ES-I3 (cell line): Measurements from ENCODE around the gene C11orf86.

Experiments
- H3K36me3 ChIP-seq: 2 replicates; pipeline ENCODE4 v1.6.1; 2013; ENCODE audit warnings: mild to moderate bottlenecking, low read length, control low read depth, moderate library complexity; ENCODE audit not compliant: insufficient read depth
- H3K4me1 ChIP-seq: 2 replicates; pipeline ENCODE4 v1.6.1; 2013; ENCODE audit warnings: mild to moderate bottlenecking, control low read depth, low read length; ENCODE audit not compliant: insufficient read depth
- H3K9ac ChIP-seq: 2 replicates; pipeline ENCODE4 v1.6.1; 2013; ENCODE audit warnings: low read depth, mild to moderate bottlenecking, low read length, moderate library complexity
- H3K9me3 ChIP-seq: 2 replicates; pipeline ENCODE4 v1.6.1; 2013; ENCODE audit warnings: mild to moderate bottlenecking, low read length, moderate library complexity; ENCODE audit not compliant: control insufficient read depth, insufficient read depth

C11orf86 gene

DNA sequence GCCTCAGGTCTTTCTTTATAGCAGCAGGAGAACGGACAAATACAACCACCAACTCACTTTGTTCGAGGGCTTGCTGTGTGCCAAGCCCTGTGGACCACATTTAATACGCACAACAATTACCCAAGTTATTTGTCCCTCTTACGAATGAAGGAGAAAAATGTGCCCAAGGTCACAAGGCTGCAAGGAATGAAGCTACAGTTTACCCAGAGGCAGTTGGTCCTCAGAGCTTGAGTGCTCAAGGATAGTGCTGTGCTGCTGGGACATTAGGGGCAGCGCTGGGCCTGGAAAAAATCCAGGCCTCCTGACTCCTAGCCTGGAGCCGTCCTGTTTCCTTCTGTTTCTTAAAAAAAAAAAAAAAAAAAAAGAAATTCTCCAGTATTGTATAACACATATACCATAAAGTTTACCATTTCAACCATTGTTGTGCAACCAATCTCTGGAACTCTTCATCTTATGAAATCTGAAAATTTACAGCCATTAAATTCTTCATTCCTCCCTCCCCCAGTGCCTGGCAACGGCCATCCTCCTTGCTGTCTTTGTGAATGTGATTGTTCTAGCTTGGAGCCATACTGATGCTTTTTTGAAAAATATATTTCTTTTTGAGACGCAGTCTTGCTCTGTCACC lies 1.0 kb upstream of the C11orf86 start:
- H3K36me3 ChIP-seq, result no peaks in the 10 kb centered on the region
- H3K4me1 ChIP-seq, result peaks cover 12% of the 10 kb centered on the region
- H3K9ac ChIP-seq, result no peak overlapping the region
- peaks cover 9% of the 10 kb centered on the region for H3K9me3 ChIP-seq

GRCh38 chr11:66975405-66976027 lies 412 bp downstream of the C11orf86 start:
- Histone ChIP-seq H3K9ac (no peak overlapping the region), H3K9me3 (peaks cover 9% of the 10 kb centered on the region), H3K4me1 (peaks cover 12% of the 10 kb centered on the region), H3K36me3 (no peaks in the 10 kb centered on the region)

DNA sequence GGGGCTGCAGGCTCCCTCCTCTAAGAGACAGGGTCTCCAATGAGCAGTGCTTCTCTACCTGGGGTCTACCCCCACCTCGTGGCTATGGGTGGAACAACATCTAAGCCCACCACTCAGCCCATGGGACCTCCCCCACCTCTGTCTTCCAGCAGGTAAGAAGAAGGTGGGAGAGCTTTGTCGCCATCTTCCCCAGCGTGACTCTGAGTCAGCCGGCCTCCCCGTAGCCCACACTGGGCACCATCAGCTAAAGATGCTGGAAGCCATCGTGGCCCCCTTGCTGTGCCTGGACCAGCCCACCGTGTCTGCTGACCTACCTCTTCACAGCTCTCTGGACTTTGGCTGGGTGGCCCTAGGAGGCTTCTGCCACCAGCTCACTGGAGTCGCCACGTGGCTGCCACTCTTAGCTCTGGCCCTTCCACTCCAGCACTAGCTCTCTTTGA lies 944 bp downstream of the C11orf86 start:
- Histone ChIP-seq H3K36me3 (no peaks in the 10 kb centered on the region), H3K4me1 (peaks cover 12% of the 10 kb centered on the region), H3K9me3 (peaks cover 9% of the 10 kb centered on the region), H3K9ac (no peak overlapping the region)

DNA sequence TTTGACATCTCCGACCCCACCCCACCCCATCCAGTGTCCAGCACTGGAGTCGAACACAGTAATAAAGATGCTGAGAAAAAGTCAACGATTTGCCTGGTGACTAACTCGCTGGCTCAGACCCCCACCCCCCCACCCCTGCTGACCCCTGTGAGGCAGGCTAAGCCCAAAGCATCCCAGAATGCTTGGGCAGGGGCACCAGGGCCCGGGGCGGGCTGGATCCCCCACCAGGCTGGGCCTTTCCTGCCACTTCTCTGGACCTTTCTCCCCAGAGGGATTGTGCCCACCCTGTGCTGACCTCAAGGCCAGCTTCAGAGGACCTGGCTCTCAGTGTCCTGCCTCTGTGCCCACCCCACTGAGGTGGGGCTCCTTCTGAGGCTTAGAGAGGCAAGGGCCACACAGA lies 1.8 kb downstream of the C11orf86 start:
- Histone ChIP-seq H3K9ac (no peak overlapping the region), H3K36me3 (no peaks in the 10 kb centered on the region), H3K9me3 (peaks cover 9% of the 10 kb centered on the region), H3K4me1 (peaks cover 12% of the 10 kb centered on the region)

- peaks cover 12% of the 10 kb centered on the region for H3K4me1 ChIP-seq
- H3K36me3 ChIP-seq, result no peaks in the 10 kb centered on the region
- H3K9me3 ChIP-seq, result peaks cover 9% of the 10 kb centered on the region
- H3K9ac ChIP-seq, result no peak overlapping the region
These were observed 3.1 kb downstream of the C11orf86 start for GRCh38 chr11:66978229-66978628.

DNA sequence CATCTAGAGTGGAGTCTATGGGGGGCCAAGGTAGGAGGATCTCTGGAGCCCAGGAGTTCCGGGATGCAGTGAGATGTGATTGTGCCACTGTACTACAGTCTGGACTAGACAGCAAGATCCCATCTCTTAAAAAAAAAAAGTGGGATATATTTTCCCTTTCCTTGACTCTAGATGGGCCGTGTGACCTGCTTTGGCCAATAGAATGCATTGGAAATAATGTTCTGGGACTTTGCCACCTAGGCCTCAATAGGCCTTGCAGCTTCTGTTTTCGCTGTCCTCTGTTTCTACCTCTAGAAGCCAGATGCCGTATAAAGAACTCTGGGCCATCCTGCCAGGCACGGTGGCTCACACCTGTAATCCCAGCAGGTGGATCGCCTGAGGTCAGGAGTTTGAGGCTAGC lies 3.6 kb downstream of the C11orf86 start:
- peaks cover 9% of the 10 kb centered on the region for H3K9me3 ChIP-seq
- H3K9ac ChIP-seq, result no peak overlapping the region
- H3K4me1 ChIP-seq, result peaks cover 12% of the 10 kb centered on the region
- H3K36me3 ChIP-seq, result no peaks in the 10 kb centered on the region

DNA sequence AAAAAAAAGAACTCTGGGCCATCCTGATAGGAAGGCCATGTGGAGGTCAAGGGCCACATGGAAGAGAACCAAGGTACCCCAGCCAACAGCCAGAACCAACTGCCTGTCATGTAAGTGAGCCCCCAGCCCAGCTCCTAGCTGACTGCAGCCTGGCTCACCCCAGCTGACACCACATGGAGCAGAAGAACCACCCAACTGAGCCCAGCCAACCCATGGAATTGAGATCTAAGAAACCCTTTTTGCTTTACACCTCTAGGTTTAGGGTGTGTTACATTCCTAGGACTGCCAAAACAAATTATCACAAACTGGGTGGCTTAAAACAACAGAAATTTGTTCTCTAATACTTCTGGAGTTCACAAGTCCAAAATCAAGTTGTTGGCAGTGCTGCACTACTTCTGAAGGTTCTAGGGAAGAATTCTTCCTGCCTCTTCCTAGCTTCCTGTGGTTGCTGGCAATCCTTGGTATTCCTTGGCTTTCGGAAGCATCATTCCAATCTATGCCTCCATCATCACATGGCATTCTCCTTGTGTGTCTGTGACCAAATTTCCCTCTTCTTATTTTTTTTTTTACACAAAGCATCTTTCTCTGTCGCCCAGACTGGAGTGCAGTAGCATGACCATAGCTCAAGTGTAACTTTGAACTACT lies 4.4 kb downstream of the C11orf86 start:
- peaks cover 6% of the 10 kb centered on the region; the same call in 1 of the 2 replicates for H3K4me1 ChIP-seq
- H3K9ac ChIP-seq, result no peak overlapping the region
- peaks cover 9% of the 10 kb centered on the region for H3K9me3 ChIP-seq
- no peaks in the 10 kb centered on the region for H3K36me3 ChIP-seq

DNA sequence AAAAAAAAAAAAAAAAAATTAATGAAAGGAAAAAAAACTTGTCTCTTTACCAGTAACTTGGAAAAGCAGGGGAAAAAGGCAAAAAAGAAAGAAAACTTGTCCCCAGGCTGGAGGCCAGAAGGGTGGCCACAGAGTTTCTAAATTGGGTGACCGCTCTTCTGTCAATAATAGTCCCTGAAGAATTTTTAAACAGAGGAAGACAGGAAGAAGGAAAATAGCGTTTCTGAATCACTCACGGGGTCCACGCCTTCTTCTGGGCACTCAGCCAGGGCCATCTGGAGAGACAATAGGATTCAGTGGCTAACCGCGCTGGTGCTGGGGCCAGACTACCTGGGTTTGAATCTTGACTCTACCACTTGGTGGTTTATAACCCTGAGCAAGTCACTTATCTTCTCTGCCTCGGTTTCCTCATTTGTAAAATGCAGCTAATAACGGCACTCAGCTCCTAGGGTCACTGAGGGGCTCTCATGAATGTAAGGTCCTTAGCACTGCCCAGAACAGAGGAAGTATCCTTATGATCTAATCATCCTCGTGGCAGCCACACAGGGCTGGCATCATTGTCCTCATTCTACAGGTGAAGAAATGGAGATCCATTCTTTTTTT lies 7.0 kb downstream of the C11orf86 start:
- Histone ChIP-seq H3K9me3 (peaks cover 9% of the 10 kb centered on the region), H3K9ac (no peak overlapping the region), H3K36me3 (no peaks in the 10 kb centered on the region), H3K4me1 (no peaks in the 10 kb centered on the region; the same call in 1 of the 2 replicates)

GRCh38 chr11:66983275-66983924 lies 8.3 kb downstream of the C11orf86 start:
- Histone ChIP-seq H3K9me3 (peaks cover 6% of the 10 kb centered on the region), H3K9ac (no peak overlapping the region), H3K4me1 (peaks cover 6% of the 10 kb centered on the region; the same call in 1 of the 2 replicates), H3K36me3 (no peaks in the 10 kb centered on the region)

DNA sequence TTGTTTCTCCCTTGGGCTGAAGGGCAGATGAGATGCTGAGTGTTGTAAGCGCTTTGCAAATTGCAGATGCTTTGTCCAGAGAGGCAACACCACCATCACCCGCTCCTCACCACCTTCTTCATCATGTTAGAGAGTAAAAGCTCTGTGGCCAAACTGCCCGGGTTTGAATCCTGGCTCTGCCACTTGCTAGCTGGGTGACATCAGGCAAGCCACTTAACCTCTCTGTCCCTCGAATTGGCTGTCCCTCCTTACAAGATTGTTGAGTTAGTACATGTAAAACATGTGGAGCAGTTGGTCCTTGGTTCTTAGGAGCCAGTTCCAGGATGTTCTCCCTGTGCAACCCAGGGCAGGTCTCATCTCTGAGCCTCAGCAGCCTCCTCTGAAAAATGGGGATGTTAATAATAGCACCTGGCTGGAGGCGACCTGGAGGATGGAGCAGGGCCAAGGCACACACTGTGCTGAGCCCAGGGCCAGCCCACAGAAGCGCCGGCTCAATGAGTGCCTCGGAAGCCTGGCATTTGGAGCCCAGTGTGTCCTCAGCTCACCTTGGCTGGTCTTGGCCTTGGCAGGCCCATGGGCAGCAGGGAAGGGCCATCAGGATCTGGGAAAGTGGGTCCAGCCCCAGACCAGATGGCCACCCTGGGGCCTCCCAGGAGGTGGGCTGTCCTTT lies 10.5 kb downstream of the C11orf86 start:
- H3K9ac ChIP-seq, result no peak overlapping the region
- peaks cover 6% of the 10 kb centered on the region; the same call in 1 of the 2 replicates for H3K4me1 ChIP-seq
- no peaks in the 10 kb centered on the region for H3K9me3 ChIP-seq
- no peaks in the 10 kb centered on the region for H3K36me3 ChIP-seq

DNA sequence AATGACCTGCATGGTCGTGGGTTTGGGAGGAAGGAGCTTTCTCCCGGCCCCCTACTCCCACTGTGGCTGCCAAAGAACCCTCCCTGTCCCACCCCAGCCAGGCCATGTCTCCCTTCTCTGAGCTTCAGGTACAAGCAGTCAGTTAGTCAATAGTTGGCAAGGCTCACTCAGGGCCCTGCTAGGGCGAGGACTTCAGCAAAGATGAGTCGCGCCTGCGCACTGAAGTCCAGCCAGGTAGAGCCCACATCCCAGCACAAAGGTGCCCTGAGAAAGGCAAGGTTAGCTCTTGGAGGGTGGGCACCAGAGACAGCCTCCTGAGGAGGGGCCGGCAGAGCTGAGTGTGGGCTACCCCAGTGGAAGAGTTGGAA lies 11.1 kb downstream of the C11orf86 start:
- Histone ChIP-seq H3K9ac (no peak overlapping the region), H3K9me3 (no peaks in the 10 kb centered on the region), H3K36me3 (no peaks in the 10 kb centered on the region), H3K4me1 (peaks cover 6% of the 10 kb centered on the region; the same call in 1 of the 2 replicates)

DNA sequence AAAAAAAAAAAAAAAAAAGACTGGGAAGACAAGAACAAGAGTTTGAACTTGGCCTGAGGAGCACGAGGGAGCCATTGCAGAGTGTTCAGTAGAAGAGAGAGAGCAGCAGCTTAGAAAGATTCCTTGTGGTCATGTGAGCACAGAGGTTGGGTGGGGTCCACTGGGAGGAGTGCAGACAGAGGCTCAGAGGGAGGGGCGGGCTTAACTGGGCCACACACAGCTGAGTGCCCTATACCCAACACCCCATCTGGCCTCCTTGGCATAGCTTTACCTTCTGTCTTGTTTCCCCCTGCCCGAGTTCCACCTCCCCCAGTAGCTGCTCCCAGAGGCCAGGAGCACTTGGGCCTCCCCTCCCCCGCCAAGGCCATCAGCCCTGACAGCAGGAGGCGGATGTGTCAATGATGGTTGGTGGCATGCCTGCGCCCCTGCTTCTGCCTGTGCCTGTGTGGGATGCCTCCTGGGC lies 12.1 kb downstream of the C11orf86 start:
- H3K9me3 ChIP-seq, result no peaks in the 10 kb centered on the region
- H3K4me1 ChIP-seq, result peaks cover 6% of the 10 kb centered on the region; the same call in 1 of the 2 replicates
- H3K36me3 ChIP-seq, result no peaks in the 10 kb centered on the region
- H3K9ac ChIP-seq, result no peak overlapping the region

- peaks cover 6% of the 10 kb centered on the region; the same call in 1 of the 2 replicates for H3K4me1 ChIP-seq
- no peaks in the 10 kb centered on the region for H3K36me3 ChIP-seq
- no peaks in the 10 kb centered on the region for H3K9me3 ChIP-seq
- no peak overlapping the region for H3K9ac ChIP-seq
These were observed 13.0 kb downstream of the C11orf86 start for GRCh38 chr11:66987924-66988637.
